Right forelimb (tissue), 1 donor: ENCODE data around the gene YBX2.

ENCODE experiments used
- DNase-seq: peaks from one replicate; pipeline ENCODE4 v3.0.0-alpha.2; 2018

Gene YBX2

GRCh38 chr17:7241783-7242716 is 52.4 kb downstream of the YBX2 start, which contains the start of gene GABARAP:
Gene GABARAP (minus strand): TSS chr17:7242449. CDS start chr17:7242330, 119 bp downstream.
- peak; percentile 99 for DNase-seq

- DNase-seq: no peak
These were observed 53.2 kb downstream of the YBX2 start for GRCh38 chr17:7241090-7241733.

GRCh38 chr17:7240375-7240774 is 54.1 kb downstream of the YBX2 start:
- no peak for DNase-seq

GRCh38 chr17:7239091-7240027 is 55.1 kb downstream of the YBX2 start, which contains the start of gene PHF23:
Gene PHF23 (minus strand): TSS chr17:7239457. CDS start chr17:7239279, 178 bp downstream.
- peak; percentile 99 for DNase-seq

GRCh38 chr17:7238420-7239090 is 55.9 kb downstream of the YBX2 start:
- peak; percentile 66 for DNase-seq
